Activated B cell treated with CpG ODN at 0.5 μM for 24 hours (primary cell): Measurements from ENCODE around the gene CD48. TPM values are rescaled to one million over a fixed set of nuclear protein-coding genes. Genes with fewer than 3 reads are reported as not detected.
"Not testable (repeated sequence)": the region's sequence is repeated elsewhere in the genome, so short reads cannot be mapped to it uniquely, and the experiment has no call there.

Experiments used
- ATAC-seq: fragments of 200-7000 bp; cut with Tn5 transposase; one replicate; pipeline ENCODE4 v1.10.0; 2021; ENCODE audit warnings: low read depth, mild to moderate bottlenecking, moderate library complexity
- CTCF ChIA-PET: fragments of 350-600 bp; sonication (Branson Sonifier 250); formaldehyde crosslinking; loops from one replicate; lab custom pipeline; 2021; ENCODE audit warnings: antibody characterized with exemption; lab: Charles Lee
- POLR2A ChIA-PET: fragments of 350-600 bp; sonication (Branson Sonifier 250); formaldehyde crosslinking; loops from one replicate; lab custom pipeline; 2021; ENCODE audit warnings: antibody characterized with exemption; lab: Charles Lee
- DNase-seq: peaks from one replicate; pipeline ENCODE4 v3.0.0; 2022
- H3K27ac Mint-ChIP-seq: one replicate; pipeline ENCODE4 v1.8.0; 2020; ENCODE audit warnings: mixed read lengths
- H3K27me3 Mint-ChIP-seq: one replicate; pipeline ENCODE4 v1.8.0; 2021; ENCODE audit warnings: mixed read lengths
- H3K36me3 Mint-ChIP-seq: one replicate; pipeline ENCODE4 v1.8.0; 2021; ENCODE audit warnings: low read depth, mixed read lengths
- H3K4me1 Mint-ChIP-seq: one replicate; pipeline ENCODE4 v1.8.0; 2021; ENCODE audit warnings: mixed read lengths
- H3K4me3 Mint-ChIP-seq: one replicate; pipeline ENCODE4 v1.8.0; 2020; ENCODE audit warnings: mild to moderate bottlenecking, mixed read lengths
- H3K9me3 Mint-ChIP-seq: one replicate; pipeline ENCODE4 v1.8.0; 2020; ENCODE audit warnings: mixed read lengths
- CTCF ChIP-seq: fragments of 200-600 bp; IDR thresholded peaks from one replicate; pipeline ENCODE4 v1.8.0; 2022; ENCODE audit warnings: antibody characterized with exemption, mild to moderate bottlenecking
- intact Hi-C: fragments of 100-400 bp; cut with micrococcal nuclease; formaldehyde crosslinking; loops from one replicate; pipeline ENCODE4 v1.15.1; 2024
- total RNA-seq: library from RNA; stranded (reverse); gene quantifications from 2 replicates; pipeline ENCODE4 v1.2.3, GENCODE V29; 2022

Gene CD48
- total RNA-seq, 1 donor from 2014 or later, result 200 TPM

DNA sequence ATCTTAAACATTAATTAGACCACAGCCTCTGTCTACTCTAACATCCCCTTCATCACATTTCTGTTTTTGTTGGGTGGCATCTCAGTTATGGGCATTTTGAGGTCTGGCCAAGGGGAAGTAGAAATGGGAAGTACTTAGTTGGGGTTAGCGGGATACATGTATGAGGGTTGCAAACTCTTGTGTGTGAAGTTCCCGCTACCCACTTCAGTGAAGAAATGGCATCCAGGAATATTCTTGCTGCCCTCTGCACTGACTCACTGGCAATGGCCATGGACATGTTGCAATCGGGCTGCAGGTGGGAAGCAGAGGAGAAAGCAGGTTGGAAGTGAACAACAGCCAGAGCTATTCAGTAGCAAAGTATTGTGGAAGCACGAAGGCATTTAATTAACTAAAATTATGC is 7.4 kb downstream of the CD48 start:
- intact Hi-C loops, result loop anchor here (2.0 kb wide), 1 partner anchor 19 kb away; no protein-coding TSS in a partner anchor
- DNase-seq (no peak), ATAC-seq (peak; percentile 38)
- POLR2A ChIA-PET, result interaction anchor here (0.8 to 1.5 kb wide), 4 partner anchors 8 to 366 kb away, joined by 3 to 4 read pairs (median 4); partner anchors contain the start of gene ARHGAP30
- peaks cover 63% of the 10 kb centered on the region for H3K36me3 Mint-ChIP-seq
- no peak for TF ChIP-seq CTCF
- H3K4me1 Mint-ChIP-seq, result peaks cover 4% of the 10 kb centered on the region
- peak overlapping the region; percentile 76 for H3K4me3 Mint-ChIP-seq
- CTCF ChIA-PET, result interaction anchor here (0.6 to 1.4 kb wide), 4 partner anchors 21 to 249 kb away, joined by 3 to 5 read pairs (median 4); no protein-coding TSS in a partner anchor
- H3K27ac Mint-ChIP-seq, result no peak overlapping the region
- H3K27me3 Mint-ChIP-seq, result no peaks in the 10 kb centered on the region
- H3K9me3 Mint-ChIP-seq, result no peaks in the 10 kb centered on the region

DNA sequence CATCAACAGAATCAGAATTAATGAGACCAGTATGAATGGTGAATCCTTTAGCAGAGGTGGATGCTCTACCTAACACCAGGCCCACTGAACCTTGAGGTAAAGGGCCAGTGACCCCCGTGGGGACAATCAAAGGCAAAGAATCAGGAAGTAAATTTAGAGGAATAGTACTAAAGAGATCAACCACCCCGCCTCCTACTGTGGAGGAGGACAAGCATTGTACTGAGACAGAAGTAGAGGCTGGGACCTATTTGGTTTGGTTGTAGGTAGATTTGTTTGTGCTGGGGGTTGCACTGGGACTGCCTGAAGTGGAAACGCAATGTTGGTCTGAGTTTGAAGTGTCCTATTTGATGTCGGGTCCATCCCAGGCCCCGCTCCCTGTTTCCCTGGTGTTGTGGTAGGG is 9.5 kb downstream of the CD48 start:
- Mint-ChIP-seq H3K36me3 (peaks cover 78% of the 10 kb centered on the region), H3K27me3 (no peaks in the 10 kb centered on the region), H3K9me3 (no peaks in the 10 kb centered on the region), H3K4me1 (peaks cover 13% of the 10 kb centered on the region), H3K27ac (peak overlapping the region; percentile 76), H3K4me3 (no peak overlapping the region)
- no peak for DNase-seq
- ATAC-seq, result no peak
- intact Hi-C loops, result no loop called here
- TF ChIP-seq CTCF, result no peak
- ChIA-PET CTCF (interaction anchor here (1.1 to 1.8 kb wide), 2 partner anchors 25 to 67 kb away, joined by 3 to 4 read pairs; no protein-coding TSS in a partner anchor), POLR2A (no interaction called here)

DNA sequence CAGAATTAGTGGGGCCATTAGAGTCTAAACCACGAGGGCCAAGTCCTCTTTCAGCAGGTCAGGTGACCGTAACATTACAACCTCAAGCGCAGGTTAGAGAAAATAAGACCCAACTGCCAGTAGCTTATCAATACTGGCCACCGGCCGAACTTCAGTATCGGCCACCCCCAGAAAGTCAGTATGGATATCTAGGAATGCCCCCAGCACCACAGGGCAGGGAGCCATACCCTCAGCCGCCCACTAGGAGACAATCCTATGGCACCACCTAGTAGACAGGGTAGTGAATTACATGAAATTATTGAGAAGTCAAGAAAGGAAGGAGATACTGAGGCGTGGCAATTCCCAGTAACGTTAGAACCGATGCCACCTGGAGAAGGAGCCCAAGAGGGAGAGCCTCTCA is 19.2 kb downstream of the CD48 start:
- H3K27me3 Mint-ChIP-seq, POLR2A ChIA-PET, H3K9me3 Mint-ChIP-seq, ATAC-seq, H3K4me3 Mint-ChIP-seq, intact Hi-C loops, DNase-seq: not testable (repeated sequence)
- CTCF ChIA-PET, result interaction anchor here (1.1 to 1.8 kb wide), 3 partner anchors 11 to 264 kb away, joined by 3 to 9 read pairs (median 3); no protein-coding TSS in a partner anchor
- Mint-ChIP-seq H3K27ac (peak overlapping the region; percentile 59), H3K36me3 (peaks cover 66% of the 10 kb centered on the region), H3K4me1 (peaks cover 72% of the 10 kb centered on the region)

DNA sequence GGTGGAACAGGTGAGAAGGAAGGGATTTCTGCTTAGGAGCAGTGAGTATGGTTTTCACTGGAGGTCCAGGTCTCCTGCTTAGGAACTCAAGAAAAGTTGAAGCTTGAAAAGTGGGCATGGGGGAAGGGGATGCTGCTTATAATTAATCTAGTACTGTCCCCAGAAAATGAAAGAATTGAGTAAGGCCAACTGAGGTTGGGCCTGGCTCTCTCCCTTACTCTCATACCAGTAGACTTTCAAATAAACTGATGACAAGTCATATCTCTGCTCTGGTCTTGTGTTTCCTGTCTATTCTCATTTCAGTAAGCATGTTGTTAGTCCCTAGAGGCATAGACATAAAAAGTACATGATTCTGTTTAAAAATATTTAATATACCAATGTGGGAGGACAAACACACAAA is 26.4 kb downstream of the CD48 start:
- POLR2A ChIA-PET, result interaction anchor here (1.4 to 1.8 kb wide), 2 partner anchors 22 to 26 kb away, joined by 4 to 7 read pairs; partner anchors contain the start of gene CD48
- CTCF ChIA-PET, result interaction anchor here (1.2 to 1.7 kb wide), 3 partner anchors 10 to 41 kb away, joined by 3 to 10 read pairs (median 5); no protein-coding TSS in a partner anchor
- peaks cover 99% of the 10 kb centered on the region for H3K36me3 Mint-ChIP-seq
- no peak for TF ChIP-seq CTCF
- no peak for DNase-seq
- ATAC-seq, result peak; percentile 46
- peaks cover 80% of the 10 kb centered on the region for H3K4me1 Mint-ChIP-seq
- H3K27ac Mint-ChIP-seq, result peak overlapping the region; percentile 78
- H3K4me3 Mint-ChIP-seq, result peak overlapping the region; percentile 21
- H3K9me3 Mint-ChIP-seq, result peaks cover 9% of the 10 kb centered on the region
- intact Hi-C loops, result loop anchor here (2.0 kb wide), 1 partner anchor 20 kb away; no protein-coding TSS in a partner anchor
- no peaks in the 10 kb centered on the region for H3K27me3 Mint-ChIP-seq

GRCh38 chr1:160682983-160683865 is 28.4 kb downstream of the CD48 start:
- ChIA-PET POLR2A (interaction anchor here (0.6 to 2.3 kb wide), 13 partner anchors 9 to 307 kb away, joined by 3 to 12 read pairs (median 4); partner anchors contain the start of gene CD48), CTCF (interaction anchor here (0.6 to 7.5 kb wide), 19 partner anchors 8 to 307 kb away, joined by 3 to 46 read pairs (median 7); partner anchors contain the start of genes CD48 and ITLN2)
- intact Hi-C loops, result no loop called here
- Mint-ChIP-seq H3K27ac (peak overlapping the region; percentile 78), H3K27me3 (no peaks in the 10 kb centered on the region), H3K9me3 (peaks cover 9% of the 10 kb centered on the region), H3K4me1 (peaks cover 66% of the 10 kb centered on the region), H3K36me3 (peaks cover 98% of the 10 kb centered on the region), H3K4me3 (peak overlapping the region; percentile 19)
- DNase-seq, result no peak
- ATAC-seq, result peak; percentile 16
- TF ChIP-seq CTCF, result no peak
